GM15510 (cell line): ENCODE measurements around the gene WDR4.

Source experiments
- POLR2A ChIP-seq: IDR thresholded peaks from 3 replicates; pipeline ENCODE4 v1.6.1; 2011; ENCODE audit warnings: borderline replicate concordance; ENCODE audit not compliant: insufficient read length; ENCODE audit errors: extremely low read depth

Gene WDR4

DNA sequence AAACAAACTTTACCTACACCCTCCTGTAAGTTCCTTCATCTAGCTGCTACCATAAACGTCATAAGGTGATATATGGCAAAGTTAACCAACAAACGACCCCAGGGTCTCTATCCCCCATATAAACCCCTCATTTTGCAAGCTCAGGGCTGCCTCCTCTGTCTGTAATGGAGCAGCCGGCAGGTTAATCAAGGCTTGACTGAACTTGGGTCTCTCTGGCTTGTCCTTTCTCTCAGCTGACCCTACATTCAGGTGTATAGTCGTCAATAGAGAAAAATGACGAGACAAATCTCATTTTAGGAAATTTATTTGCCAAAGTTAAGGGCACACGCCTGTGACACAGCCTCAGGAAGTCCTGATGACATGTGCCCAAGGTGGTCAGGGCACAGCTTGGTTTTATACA is 67.4 kb downstream of the WDR4 start:
- no peak for TF ChIP-seq POLR2A

DNA sequence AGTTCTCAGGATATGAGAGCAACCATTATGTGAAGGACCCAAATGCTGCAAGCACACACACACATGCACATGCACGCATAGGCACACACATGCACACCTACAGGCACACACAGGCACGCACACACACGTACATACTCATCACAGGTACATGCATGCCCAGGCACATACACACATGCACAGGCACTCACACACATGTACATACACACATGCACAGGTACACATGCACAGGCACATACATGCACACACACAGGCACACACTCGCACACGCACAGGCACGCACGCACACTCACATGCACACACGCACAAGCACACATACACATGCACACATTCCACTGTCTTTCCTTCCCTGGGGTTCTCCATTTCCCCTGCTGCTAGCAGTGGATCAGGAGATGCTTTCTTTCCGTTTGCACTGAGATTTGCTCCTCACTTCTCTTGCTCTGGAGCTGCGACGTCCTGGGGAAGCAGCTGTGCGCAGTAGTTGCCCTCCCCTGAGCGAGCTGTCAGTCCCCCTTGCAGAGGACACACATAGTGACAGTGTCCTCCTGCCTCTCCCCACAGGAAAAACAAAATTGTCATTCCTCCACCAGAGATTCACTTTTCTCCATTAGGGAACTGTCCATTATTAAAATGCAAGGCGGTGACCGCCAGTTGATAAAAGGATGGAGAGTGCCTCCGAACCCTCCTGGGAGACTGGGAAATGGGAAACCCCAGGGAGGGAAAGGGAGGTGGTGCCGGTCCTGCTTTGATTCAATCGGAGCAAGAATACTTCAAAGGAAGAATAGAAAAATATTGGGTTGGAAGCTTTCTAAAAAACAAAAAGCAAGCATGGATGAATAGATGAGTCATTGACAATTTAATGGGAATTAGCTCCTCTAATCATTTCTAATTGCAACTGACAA is 69.5 kb downstream of the WDR4 start:
- no peak for TF ChIP-seq POLR2A

DNA sequence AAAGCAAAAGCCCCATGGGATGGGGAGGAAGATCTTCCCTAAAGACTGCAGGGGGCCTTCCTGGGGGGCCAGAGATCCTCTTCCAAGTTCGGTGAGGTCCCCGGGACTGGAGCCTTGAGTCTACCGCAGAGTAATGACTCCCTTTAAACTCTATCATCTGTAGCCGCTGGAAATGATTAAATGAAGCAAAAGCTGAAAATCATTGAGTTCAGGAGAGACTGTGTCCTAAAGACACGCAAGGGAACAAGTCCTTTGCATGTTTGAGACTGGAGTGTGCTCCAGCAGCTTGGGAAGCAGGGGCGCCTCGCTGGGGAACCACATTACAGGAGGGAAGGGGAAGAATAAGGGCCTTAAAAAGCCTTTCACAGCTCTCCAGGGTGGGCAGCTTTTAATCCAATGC is 70.2 kb downstream of the WDR4 start:
- no peak for TF ChIP-seq POLR2A

DNA sequence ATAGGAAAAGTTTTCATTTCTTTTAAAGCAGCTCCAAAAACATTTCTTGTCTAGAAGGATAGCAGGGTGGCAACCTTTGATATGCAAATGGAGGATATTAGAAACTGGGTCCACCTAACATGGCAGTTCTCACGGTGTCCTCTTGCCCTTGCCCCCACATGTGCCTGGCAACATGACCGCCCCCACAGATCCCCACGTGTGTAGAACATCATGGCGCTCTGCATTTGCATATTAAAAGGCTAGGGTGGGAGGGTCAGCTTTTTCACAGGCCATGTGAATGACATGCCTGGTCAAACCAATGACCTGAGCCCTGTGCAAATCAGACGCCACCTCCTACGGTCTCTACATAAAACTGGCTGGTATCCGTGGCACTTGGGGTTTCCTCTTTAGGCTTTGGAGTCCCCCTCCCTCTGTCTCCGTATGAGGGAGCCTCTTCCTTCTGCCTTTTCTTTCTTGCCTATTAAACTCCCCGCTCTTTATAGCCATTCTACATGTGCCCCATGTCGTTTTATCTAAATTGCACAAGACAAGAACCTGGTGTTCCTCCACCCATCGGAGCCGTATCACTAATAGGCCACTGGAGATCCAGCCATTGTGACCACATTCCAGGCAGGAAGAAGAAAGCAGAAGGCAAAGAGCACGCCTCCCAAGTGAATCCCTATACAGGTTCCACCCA is 71.3 kb downstream of the WDR4 start:
- TF ChIP-seq POLR2A = no peak

DNA sequence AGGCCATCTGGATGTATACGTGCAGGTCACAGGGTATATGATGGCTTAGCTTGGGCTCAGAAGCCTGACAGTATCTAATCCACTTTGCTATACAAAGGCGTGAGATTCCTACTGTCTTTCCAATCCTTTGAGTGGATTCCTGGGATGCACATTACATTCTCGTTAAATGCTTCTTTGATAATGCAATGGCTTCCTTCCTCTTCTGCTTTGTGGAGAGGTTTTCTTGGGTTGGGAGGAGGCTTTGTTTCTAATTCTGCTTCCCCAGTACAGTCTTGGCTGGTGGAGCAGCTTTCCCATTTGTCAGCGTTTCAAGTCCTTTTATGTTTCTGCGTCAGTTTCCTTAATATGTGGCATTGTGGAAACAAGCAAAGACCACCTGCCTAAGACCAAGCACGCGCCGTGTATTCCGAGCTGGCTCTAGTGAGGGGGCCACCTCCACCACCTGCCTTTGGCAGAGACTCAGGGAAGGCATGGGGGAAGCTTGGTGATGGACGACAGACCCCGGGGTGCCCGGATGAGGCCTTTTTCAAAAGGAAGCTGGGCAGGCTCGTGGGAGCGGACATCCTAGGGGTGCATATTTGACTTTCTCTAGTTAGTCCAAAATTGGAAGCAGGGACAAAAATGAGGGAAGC is 72.7 kb downstream of the WDR4 start:
- TF ChIP-seq POLR2A = no peak

DNA sequence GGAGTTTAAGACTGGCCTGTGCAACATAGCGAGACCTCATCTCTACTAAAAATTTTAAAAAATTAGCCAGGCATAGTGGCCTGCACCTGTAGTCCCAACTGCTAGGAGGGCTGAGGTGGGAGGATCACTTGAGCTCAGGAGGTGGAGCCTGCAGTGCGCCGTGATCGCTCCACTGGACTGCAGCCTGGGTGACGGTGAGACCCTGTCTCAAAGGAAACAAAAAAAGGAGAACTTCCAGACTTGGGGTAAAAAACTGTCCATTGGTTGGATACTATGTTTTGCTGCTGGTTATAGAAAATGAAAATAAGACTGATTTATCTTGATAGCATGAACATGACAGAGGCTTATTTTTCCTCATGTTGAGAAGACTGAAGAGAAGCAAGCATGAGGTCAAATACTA is 79.4 kb downstream of the WDR4 start:
- no peak for TF ChIP-seq POLR2A

DNA sequence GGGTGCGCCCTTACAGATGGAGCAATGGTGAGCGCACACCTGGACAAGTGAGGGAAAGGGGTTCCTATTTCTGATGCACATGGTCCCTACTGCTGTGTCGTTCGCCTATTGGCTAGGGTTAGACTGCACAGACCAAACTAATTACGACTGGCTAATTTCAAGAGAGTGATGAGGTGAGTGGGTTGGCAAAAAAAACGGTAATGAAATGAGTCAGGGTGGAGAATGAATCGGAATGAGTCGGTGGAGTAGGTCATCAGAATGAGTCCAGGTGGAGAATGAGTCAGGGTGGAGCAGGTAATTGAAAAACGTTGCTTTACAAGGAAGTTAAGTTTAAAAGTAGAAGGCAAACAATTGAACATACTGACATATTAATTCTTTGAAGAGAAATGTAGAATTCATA is 79.8 kb downstream of the WDR4 start:
- TF ChIP-seq POLR2A = no peak
